Vagina (tissue), 2 donors: ENCODE data around the gene CADM2. TPM values are rescaled to one million over a fixed set of nuclear protein-coding genes. Genes with fewer than 3 reads are reported as not detected.

Source experiments
- DNase-seq, 2 donors: peaks; one replicate each; pipeline ENCODE4 v3.0.0-alpha.2; 2017; ENCODE audit errors: extremely low spot score in 2 of 2
- H3K27ac ChIP-seq: fragments of 200-600 bp; sonication (generic); one replicate; pipeline ENCODE4 v1.5.1; 2019
- H3K27me3 ChIP-seq: fragments of 200-600 bp; sonication (generic); one replicate; pipeline ENCODE4 v1.5.1; 2019
- H3K36me3 ChIP-seq, 2 donors: fragments of 200-600 bp; sonication (generic); one replicate each; pipeline ENCODE4 v1.5.1; 2017 to 2019
- H3K4me1 ChIP-seq: fragments of 200-600 bp; sonication (generic); one replicate; pipeline ENCODE4 v1.5.1; 2019
- H3K4me3 ChIP-seq, 2 donors: fragments of 200-600 bp; sonication (generic); 1 replicate in 1 of 2; 2 replicates in 1 of 2; pipeline ENCODE4 v1.5.1; 2016 to 2019
- H3K9me3 ChIP-seq: fragments of 200-600 bp; sonication (generic); one replicate; pipeline ENCODE4 v1.5.1; 2019
- CTCF ChIP-seq, 3 experiments: fragments of 450-650 bp in 2 of 3; fragments of 200-600 bp in 1 of 3; sonication (generic) in 1 of 3; IDR thresholded peaks; one replicate each; pipeline ENCODE4 v1.5.1; 2017 to 2019; ENCODE audit warnings: antibody characterized with exemption in 3 of 3, mild to moderate bottlenecking in 2 of 3, moderate library complexity in 2 of 3
- POLR2A ChIP-seq, 2 donors: fragments of 450-650 bp; IDR thresholded peaks; one replicate each; pipeline ENCODE4 v1.6.1; 2017; ENCODE audit warnings: antibody characterized with exemption in 2 of 2, mild to moderate bottlenecking in 2 of 2, moderate library complexity in 2 of 2
- POLR2AphosphoS5 ChIP-seq, 2 donors: sonication (generic); formaldehyde crosslinking; IDR thresholded peaks; one replicate each; pipeline ENCODE4 v1.9.0; 2017; ENCODE audit warnings: antibody characterized with exemption in 2 of 2, mild to moderate bottlenecking in 2 of 2, low read depth in 1 of 2; ENCODE audit not compliant: insufficient read depth in 1 of 2
- intact Hi-C: fragments of 100-400 bp; cut with DNase I; formaldehyde crosslinking; loops from one replicate; pipeline ENCODE4 v1.15.1; 2023
- total RNA-seq: library from RNA; depleted of rRNA; stranded (reverse); fragments of >200 nt; gene quantifications from one replicate; pipeline ENCODE4 v1.2.3, GENCODE V29; 2016

Gene CADM2
- total RNA-seq, 1 donor from 2014 or later = 3.7 TPM

- intact Hi-C loops = no loop called here
- no peaks in the 10 kb centered on the region for H3K4me1 ChIP-seq
- no peak overlapping the region for H3K27ac ChIP-seq
- DNase-seq = no peak
- no peaks in the 10 kb centered on the region for H3K9me3 ChIP-seq
- no peaks in the 10 kb centered on the region for H3K27me3 ChIP-seq
- H3K4me3 ChIP-seq = no peak overlapping the region
- no peaks in the 10 kb centered on the region for H3K36me3 ChIP-seq
- TF ChIP-seq CTCF (IDR thresholded peaks at IDR 0.05) (no peak), POLR2A (IDR thresholded peaks at IDR 0.05) (no peak)
Observed at GRCh38 chr3:85427467-85427866, 468.7 kb downstream of the CADM2 start.

GRCh38 chr3:85432081-85432480 is 473.3 kb downstream of the CADM2 start:
- no peaks in the 10 kb centered on the region for H3K36me3 ChIP-seq
- no peak for TF ChIP-seq POLR2AphosphoS5 (IDR thresholded peaks at IDR 0.05; ENCODE audit: insufficient read depth in 1 of 2, low read depth in 1 of 2)
- TF ChIP-seq CTCF (IDR thresholded peaks at IDR 0.05) = no peak
- TF ChIP-seq POLR2A (IDR thresholded peaks at IDR 0.05) = no peak
- no peak overlapping the region for H3K27ac ChIP-seq
- intact Hi-C loops = no loop called here
- H3K4me1 ChIP-seq = no peaks in the 10 kb centered on the region
- H3K9me3 ChIP-seq = no peaks in the 10 kb centered on the region
- no peaks in the 10 kb centered on the region for H3K27me3 ChIP-seq
- no peak for DNase-seq
- H3K4me3 ChIP-seq = no peak overlapping the region

GRCh38 chr3:85433319-85433718 is 474.5 kb downstream of the CADM2 start:
- no peak for DNase-seq
- Histone ChIP-seq H3K9me3 (no peaks in the 10 kb centered on the region), H3K27ac (no peak overlapping the region), H3K4me3 (no peak overlapping the region), H3K36me3 (no peaks in the 10 kb centered on the region), H3K4me1 (no peaks in the 10 kb centered on the region), H3K27me3 (no peaks in the 10 kb centered on the region)
- TF ChIP-seq CTCF (IDR thresholded peaks at IDR 0.05) = no peak
- no peak for TF ChIP-seq POLR2A (IDR thresholded peaks at IDR 0.05)
- TF ChIP-seq POLR2AphosphoS5 (IDR thresholded peaks at IDR 0.05; ENCODE audit: insufficient read depth in 1 of 2, low read depth in 1 of 2) = no peak
- intact Hi-C loops = no loop called here

GRCh38 chr3:85455561-85456200 is 496.9 kb downstream of the CADM2 start:
- intact Hi-C loops = no loop called here
- no peak overlapping the region for H3K4me3 ChIP-seq

More at GRCh38 chr3:85455561-85456200, 496.9 kb downstream of the CADM2 start:
- Histone ChIP-seq H3K36me3 (no peaks in the 10 kb centered on the region), H3K27ac (no peak overlapping the region), H3K27me3 (no peaks in the 10 kb centered on the region), H3K9me3 (no peaks in the 10 kb centered on the region), H3K4me1 (no peaks in the 10 kb centered on the region)
- no peak for DNase-seq
- TF ChIP-seq POLR2A (IDR thresholded peaks at IDR 0.05) (no peak), CTCF (IDR thresholded peaks at IDR 0.05) (no peak), POLR2AphosphoS5 (IDR thresholded peaks at IDR 0.05; ENCODE audit: insufficient read depth in 1 of 2, low read depth in 1 of 2) (no peak)
